DND-41 (cell line): ENCODE results near the gene LIPG.

ENCODE experiments used
- ATAC-seq: fragments of 200-7000 bp; cut with Tn5 transposase; 3 replicates; pipeline ENCODE4 v1.9.1; 2021; ENCODE audit warnings: low read depth; ENCODE audit not compliant: insufficient read depth
- DNase-seq: peaks from one replicate; pipeline ENCODE4 v3.0.0-alpha.2; 2020
- H2AFZ ChIP-seq: 2 replicates; pipeline ENCODE4 v1.6.0; 2012; ENCODE audit warnings: low read depth, low read length
- H3K27ac ChIP-seq: 2 replicates; pipeline ENCODE4 v1.5.1; 2012; ENCODE audit warnings: low read length, inconsistent platforms
- H3K27me3 ChIP-seq: fragments of 200-600 bp; sonication (generic); 2 replicates; pipeline ENCODE4 v1.6.0; 2012; ENCODE audit warnings: low read length, mild to moderate bottlenecking, inconsistent platforms; ENCODE audit not compliant: insufficient read depth, poor library complexity
- H3K36me3 ChIP-seq: 2 replicates; pipeline ENCODE4 v1.5.1; 2012; ENCODE audit warnings: low read length, inconsistent platforms; ENCODE audit not compliant: insufficient read depth
- H3K4me1 ChIP-seq: 2 replicates; pipeline ENCODE4 v1.5.1; 2012; ENCODE audit warnings: mild to moderate bottlenecking, low read length; ENCODE audit not compliant: insufficient read depth
- H3K4me2 ChIP-seq: 2 replicates; pipeline ENCODE4 v1.6.0; 2012; ENCODE audit warnings: mild to moderate bottlenecking, moderate library complexity, low read length, inconsistent platforms; ENCODE audit not compliant: insufficient read depth
- H3K4me3 ChIP-seq, 2 experiments: fragments of 200-600 bp in 1 of 2; shearing (Covaris generic) in 1 of 2; 2 replicates each; pipeline ENCODE4 v1.5.1; 2012 to 2016; ENCODE audit warnings: inconsistent platforms in 2 of 2, low read length in 2 of 2, mild to moderate bottlenecking in 2 of 2, low read depth in 1 of 2, moderate library complexity in 1 of 2
- H3K79me2 ChIP-seq: 2 replicates; pipeline ENCODE4 v1.6.0; 2012; ENCODE audit warnings: low read length, inconsistent platforms; ENCODE audit not compliant: insufficient read depth
- H3K9ac ChIP-seq: 2 replicates; pipeline ENCODE4 v1.6.0; 2012; ENCODE audit warnings: low read depth, mild to moderate bottlenecking, inconsistent platforms, low read length, moderate library complexity
- H3K9me3 ChIP-seq: 2 replicates; pipeline ENCODE4 v1.5.1; 2012; ENCODE audit warnings: low read length, moderate library complexity, mild to moderate bottlenecking, inconsistent platforms; ENCODE audit not compliant: insufficient read depth, severe bottlenecking
- H4K20me1 ChIP-seq: 2 replicates; pipeline ENCODE4 v1.6.0; 2012; ENCODE audit warnings: low read length; ENCODE audit not compliant: insufficient read depth
- EZH2 ChIP-seq: IDR thresholded peaks from 3 replicates; pipeline ENCODE4 v1.6.1; 2012; ENCODE audit warnings: borderline replicate concordance, low read depth, mild to moderate bottlenecking, moderate library complexity, low read length, inconsistent platforms; ENCODE audit not compliant: severe bottlenecking
- TF ChIP-seq, protein P1 (sequence below): IDR thresholded peaks from 2 replicates; pipeline ENCODE4 v1.5.1; 2012; ENCODE audit warnings: borderline replicate concordance, low read length, moderate library complexity, mild to moderate bottlenecking; ENCODE audit not compliant: poor library complexity, severe bottlenecking; ENCODE audit errors: extremely low read depth

LIPG gene

DNA sequence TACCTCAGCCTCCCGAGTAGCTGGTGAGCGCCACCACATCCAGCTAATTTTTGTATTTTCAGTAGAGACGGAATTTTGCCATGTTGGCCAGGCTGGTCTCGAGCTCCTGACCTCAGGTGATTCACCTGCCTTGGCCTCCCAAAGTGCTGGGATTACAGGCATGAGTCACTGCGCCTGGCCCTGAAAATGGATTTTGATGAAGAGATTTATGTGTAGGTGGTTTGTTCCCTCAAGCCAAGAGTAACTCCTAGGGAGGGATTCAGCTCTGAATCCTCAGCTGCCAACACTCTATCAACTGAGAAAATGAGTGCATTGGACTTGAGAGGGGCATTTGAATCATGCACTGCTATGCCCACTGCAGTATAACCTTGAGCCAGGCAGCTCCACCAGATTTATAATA, 17.5 kb upstream of the LIPG start:
- Histone ChIP-seq H3K27me3 (peaks cover 15% of the 10 kb centered on the region), H3K79me2 (no peaks in the 10 kb centered on the region), H3K4me2 (no peak overlapping the region), H3K4me1 (no peaks in the 10 kb centered on the region), H3K9ac (no peak overlapping the region), H3K4me3 (no peak overlapping the region), H3K9me3 (no peaks in the 10 kb centered on the region), H3K27ac (no peak overlapping the region), H4K20me1 (no peaks in the 10 kb centered on the region), H3K36me3 (no peaks in the 10 kb centered on the region), H2AFZ (no peak overlapping the region)
- TF ChIP-seq EZH2: no peak
- TF ChIP-seq, protein P1, sequence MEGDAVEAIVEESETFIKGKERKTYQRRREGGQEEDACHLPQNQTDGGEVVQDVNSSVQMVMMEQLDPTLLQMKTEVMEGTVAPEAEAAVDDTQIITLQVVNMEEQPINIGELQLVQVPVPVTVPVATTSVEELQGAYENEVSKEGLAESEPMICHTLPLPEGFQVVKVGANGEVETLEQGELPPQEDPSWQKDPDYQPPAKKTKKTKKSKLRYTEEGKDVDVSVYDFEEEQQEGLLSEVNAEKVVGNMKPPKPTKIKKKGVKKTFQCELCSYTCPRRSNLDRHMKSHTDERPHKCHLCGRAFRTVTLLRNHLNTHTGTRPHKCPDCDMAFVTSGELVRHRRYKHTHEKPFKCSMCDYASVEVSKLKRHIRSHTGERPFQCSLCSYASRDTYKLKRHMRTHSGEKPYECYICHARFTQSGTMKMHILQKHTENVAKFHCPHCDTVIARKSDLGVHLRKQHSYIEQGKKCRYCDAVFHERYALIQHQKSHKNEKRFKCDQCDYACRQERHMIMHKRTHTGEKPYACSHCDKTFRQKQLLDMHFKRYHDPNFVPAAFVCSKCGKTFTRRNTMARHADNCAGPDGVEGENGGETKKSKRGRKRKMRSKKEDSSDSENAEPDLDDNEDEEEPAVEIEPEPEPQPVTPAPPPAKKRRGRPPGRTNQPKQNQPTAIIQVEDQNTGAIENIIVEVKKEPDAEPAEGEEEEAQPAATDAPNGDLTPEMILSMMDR: no peak
- ATAC-seq (no peak), DNase-seq (no peak)

DNA sequence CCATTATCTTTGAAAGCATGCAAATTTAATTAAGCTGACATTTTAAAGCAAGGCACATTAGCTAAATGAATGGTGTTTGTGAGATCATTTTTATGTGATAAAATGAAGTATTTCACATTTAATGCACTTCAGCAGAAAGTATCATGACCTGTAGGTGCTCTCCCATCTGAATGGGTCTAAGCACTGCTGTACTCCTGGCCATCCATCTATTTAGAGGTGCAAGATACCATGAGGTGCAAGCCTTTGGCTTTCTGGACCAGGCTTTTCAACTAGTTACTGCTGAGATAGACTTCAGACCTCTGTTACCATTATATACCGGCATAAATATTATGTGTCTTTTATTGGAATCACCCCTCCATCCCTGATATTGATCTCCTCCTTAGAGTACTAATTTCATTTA, 15.6 kb upstream of the LIPG start:
- H3K36me3 ChIP-seq: no peaks in the 10 kb centered on the region
- ATAC-seq: no peak
- no peaks in the 10 kb centered on the region for H3K9me3 ChIP-seq
- TF ChIP-seq, protein P1: no peak
- TF ChIP-seq EZH2: no peak
- no peak overlapping the region for H3K27ac ChIP-seq
- no peak overlapping the region for H3K4me3 ChIP-seq
- no peak for DNase-seq
- no peak overlapping the region for H3K9ac ChIP-seq
- H2AFZ ChIP-seq: no peak overlapping the region
- peaks cover 19% of the 10 kb centered on the region for H3K27me3 ChIP-seq
- H3K4me2 ChIP-seq: no peak overlapping the region
- no peaks in the 10 kb centered on the region for H3K4me1 ChIP-seq
- H4K20me1 ChIP-seq: no peaks in the 10 kb centered on the region
- no peaks in the 10 kb centered on the region for H3K79me2 ChIP-seq

DNA sequence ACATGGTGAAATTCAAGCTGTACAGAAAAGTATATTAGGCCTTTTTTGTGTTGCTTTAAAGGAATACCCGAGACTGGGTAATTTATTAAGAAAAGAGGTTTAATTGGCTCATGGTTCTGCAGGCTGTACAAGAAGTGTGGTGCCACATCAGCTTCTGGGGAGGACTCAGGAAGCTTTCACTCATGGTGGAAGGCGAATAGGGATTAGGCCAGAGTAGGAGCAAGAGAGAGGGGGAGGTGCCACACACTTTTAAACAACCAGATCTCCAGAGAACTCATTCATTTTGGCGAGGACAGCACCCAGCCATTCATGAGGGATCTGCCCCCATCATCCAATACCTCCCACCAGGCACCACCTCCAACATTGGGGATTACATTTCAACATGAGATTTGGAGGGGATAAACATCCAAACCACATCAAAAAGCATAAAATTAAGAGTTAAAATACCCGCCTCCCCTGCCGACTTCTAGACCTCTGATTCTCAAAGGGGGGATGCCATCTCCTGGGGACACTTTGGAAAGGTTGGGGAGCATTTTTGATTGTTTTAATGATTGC, 15.1 kb upstream of the LIPG start:
- Histone ChIP-seq H3K27me3 (peaks cover 19% of the 10 kb centered on the region), H2AFZ (no peak overlapping the region), H3K36me3 (no peaks in the 10 kb centered on the region), H4K20me1 (no peaks in the 10 kb centered on the region), H3K9me3 (no peaks in the 10 kb centered on the region), H3K79me2 (no peaks in the 10 kb centered on the region), H3K4me3 (no peak overlapping the region), H3K9ac (no peak overlapping the region), H3K27ac (no peak overlapping the region), H3K4me2 (no peak overlapping the region), H3K4me1 (no peaks in the 10 kb centered on the region)
- TF ChIP-seq EZH2: no peak
- TF ChIP-seq, protein P1: no peak
- ATAC-seq (no peak), DNase-seq (no peak)

DNA sequence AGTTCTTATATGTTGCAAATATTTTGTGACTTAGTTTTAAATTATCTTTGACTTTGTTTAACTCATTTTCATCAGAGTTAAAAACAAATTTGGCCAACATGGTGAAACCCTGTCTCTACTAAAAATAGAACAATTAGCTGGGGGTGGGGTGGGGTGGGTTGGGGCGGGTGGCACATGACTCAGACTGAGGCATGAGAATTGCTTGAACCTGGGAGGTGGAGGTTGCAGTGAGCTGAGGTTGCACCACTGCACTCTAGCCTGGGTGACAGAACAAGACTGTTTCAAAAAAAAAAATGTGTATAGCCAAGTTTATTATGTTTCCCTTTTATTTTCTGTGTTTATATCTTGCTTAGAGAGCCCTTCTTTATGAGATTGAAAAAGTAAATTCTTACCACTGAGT, 14.2 kb upstream of the LIPG start:
- H3K4me3 ChIP-seq: no peak overlapping the region
- H3K4me2 ChIP-seq: no peak overlapping the region
- H2AFZ ChIP-seq: no peak overlapping the region

More for the DNA sequence above, 14.2 kb upstream of the LIPG start:
- Histone ChIP-seq H3K27me3 (peaks cover 19% of the 10 kb centered on the region), H3K36me3 (no peaks in the 10 kb centered on the region), H3K27ac (no peak overlapping the region), H3K79me2 (no peaks in the 10 kb centered on the region), H3K9me3 (no peaks in the 10 kb centered on the region), H3K9ac (no peak overlapping the region), H4K20me1 (no peaks in the 10 kb centered on the region), H3K4me1 (no peaks in the 10 kb centered on the region)
- DNase-seq: no peak
- no peak for ATAC-seq
- TF ChIP-seq, protein P1: no peak
- TF ChIP-seq EZH2: no peak
